ENCODE results near the gene ODAPH.

The ODAPH gene

GRCh38 chr4:75545526-75545925 lies 10.3 kb upstream of the ODAPH start:
- DNase-seq = no peak

GRCh38 chr4:75547647-75548387 lies 8.0 kb upstream of the ODAPH start:
- peak; percentile 78 for DNase-seq

- DNase-seq = no peak
Measured at GRCh38 chr4:75549019-75549418, 6.8 kb upstream of the ODAPH start.

- DNase-seq = no peak
Measured at GRCh38 chr4:75552452-75552851, 3.4 kb upstream of the ODAPH start.

GRCh38 chr4:75557696-75558095 lies 1.8 kb downstream of the ODAPH start:
- DNase-seq = no peak

GRCh38 chr4:75561789-75562188 lies 5.9 kb downstream of the ODAPH start:
- no peak for DNase-seq

GRCh38 chr4:75564023-75564422 lies 8.2 kb downstream of the ODAPH start:
- no peak for DNase-seq

- DNase-seq = peak; percentile 51
Measured at GRCh38 chr4:75565481-75565880, 9.6 kb downstream of the ODAPH start.

- peak; percentile 43 for DNase-seq
Measured at GRCh38 chr4:75566911-75567310, 11.0 kb downstream of the ODAPH start.

- DNase-seq = peak; percentile 29
Measured at GRCh38 chr4:75567725-75568124, 11.9 kb downstream of the ODAPH start.

- DNase-seq = no peak
Measured at GRCh38 chr4:75584067-75584466, 28.2 kb downstream of the ODAPH start.

- no peak for DNase-seq
Measured at GRCh38 chr4:75593393-75593792, 37.5 kb downstream of the ODAPH start.

- DNase-seq = no peak
Measured at GRCh38 chr4:75596061-75596460, 40.2 kb downstream of the ODAPH start.

GRCh38 chr4:75598390-75598789 lies 42.5 kb downstream of the ODAPH start:
- peak; percentile 29 for DNase-seq

- no peak for DNase-seq
Measured at GRCh38 chr4:75599647-75600046, 43.8 kb downstream of the ODAPH start.

- no peak for DNase-seq
Measured at GRCh38 chr4:75605928-75606327, 50.1 kb downstream of the ODAPH start.

- DNase-seq = no peak
Measured at GRCh38 chr4:75612306-75612705, 56.4 kb downstream of the ODAPH start.

Data from MV-4-11 (cell line).